Tibial artery (tissue), 4 donors: ENCODE results near the gene ATF4.

Experiments
- DNase-seq, 2 donors: peaks; one replicate each; pipeline ENCODE4 v3.0.0-alpha.2; 2019
- H3K27ac ChIP-seq, 2 donors: fragments of 200-600 bp; sonication (generic) in 1 of 2; 1 replicate in 1 of 2; 2 replicates in 1 of 2; pipeline ENCODE4 v1.5.1; 2018 to 2019; ENCODE audit warnings: mild to moderate bottlenecking in 1 of 2
- H3K27me3 ChIP-seq, 2 donors: fragments of 200-600 bp; sonication (generic) in 1 of 2; one replicate each; pipeline versions ENCODE4 v1.5.1 to v1.6.0; 2016 to 2019
- H3K36me3 ChIP-seq, 3 donors: fragments of 200-600 bp; sonication (generic) in 2 of 3; one replicate each; pipeline ENCODE4 v1.5.1; 2016 to 2019; ENCODE audit warnings: mild to moderate bottlenecking in 2 of 3
- H3K4me1 ChIP-seq, 4 donors: fragments of 200-600 bp; sonication (generic) in 2 of 4; 1 replicate in 3 of 4; 2 replicates in 1 of 4; pipeline ENCODE4 v1.5.1; 2016 to 2019
- H3K4me3 ChIP-seq, 2 donors: fragments of 200-600 bp; sonication (generic) in 1 of 2; 1 replicate in 1 of 2; 2 replicates in 1 of 2; pipeline ENCODE4 v1.5.1; 2018 to 2019; ENCODE audit warnings: mild to moderate bottlenecking in 2 of 2
- H3K9me3 ChIP-seq, 3 donors: fragments of 200-600 bp; sonication (generic) in 1 of 3; one replicate each; pipeline ENCODE4 v1.5.1; 2016 to 2019
- intact Hi-C: fragments of 100-400 bp; cut with DNase I; formaldehyde crosslinking; loops from one replicate; pipeline ENCODE4 v1.15.0; 2023; ENCODE audit warnings: low total_unique reads
- TF ChIP-seq, protein P1 (sequence below), 2 experiments: fragments of 200-600 bp in 1 of 2; fragments of 450-650 bp in 1 of 2; IDR thresholded peaks; one replicate each; pipeline ENCODE4 v1.5.1; 2017 to 2019; ENCODE audit warnings: antibody characterized with exemption in 2 of 2, mild to moderate bottlenecking in 1 of 2, moderate library complexity in 1 of 2

The ATF4 gene

DNA sequence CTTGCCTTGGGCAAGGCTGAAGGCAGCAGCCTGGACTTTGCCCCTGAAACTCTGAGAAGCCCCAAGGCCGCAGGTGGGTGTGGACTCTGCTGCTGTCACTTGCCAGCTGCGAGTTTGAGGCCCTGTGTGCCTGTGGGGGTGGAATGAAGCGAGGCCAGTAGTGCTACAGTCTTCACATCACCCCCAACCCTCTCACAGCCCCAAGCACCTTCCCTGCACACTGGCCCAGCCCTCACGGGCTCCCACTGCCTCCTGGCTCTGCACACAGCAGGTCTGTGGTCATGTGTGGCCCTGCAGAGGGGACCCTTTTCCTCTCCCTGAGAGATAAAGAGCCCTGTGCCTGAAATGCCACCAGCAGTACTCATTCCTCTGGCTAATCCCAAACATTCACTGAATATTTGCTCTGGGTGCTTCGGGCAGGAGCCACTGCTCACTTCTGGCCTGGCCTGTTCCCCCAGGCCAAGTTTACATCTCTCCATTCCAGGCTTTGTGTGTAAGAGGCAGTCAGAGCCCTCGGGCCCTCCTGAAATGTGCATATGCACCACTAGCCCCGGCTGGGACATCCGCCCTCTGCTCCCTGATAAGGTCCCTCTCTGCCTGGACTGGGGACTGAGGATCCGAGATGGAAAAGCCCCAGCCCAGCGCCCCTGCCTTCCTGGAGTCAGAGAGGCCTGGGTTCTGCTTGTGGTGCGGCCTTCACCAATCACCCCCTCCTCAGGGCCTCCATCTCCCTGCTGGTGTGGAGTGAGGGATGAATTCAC is 45.8 kb upstream of the ATF4 start:
- TF ChIP-seq, protein P1, sequence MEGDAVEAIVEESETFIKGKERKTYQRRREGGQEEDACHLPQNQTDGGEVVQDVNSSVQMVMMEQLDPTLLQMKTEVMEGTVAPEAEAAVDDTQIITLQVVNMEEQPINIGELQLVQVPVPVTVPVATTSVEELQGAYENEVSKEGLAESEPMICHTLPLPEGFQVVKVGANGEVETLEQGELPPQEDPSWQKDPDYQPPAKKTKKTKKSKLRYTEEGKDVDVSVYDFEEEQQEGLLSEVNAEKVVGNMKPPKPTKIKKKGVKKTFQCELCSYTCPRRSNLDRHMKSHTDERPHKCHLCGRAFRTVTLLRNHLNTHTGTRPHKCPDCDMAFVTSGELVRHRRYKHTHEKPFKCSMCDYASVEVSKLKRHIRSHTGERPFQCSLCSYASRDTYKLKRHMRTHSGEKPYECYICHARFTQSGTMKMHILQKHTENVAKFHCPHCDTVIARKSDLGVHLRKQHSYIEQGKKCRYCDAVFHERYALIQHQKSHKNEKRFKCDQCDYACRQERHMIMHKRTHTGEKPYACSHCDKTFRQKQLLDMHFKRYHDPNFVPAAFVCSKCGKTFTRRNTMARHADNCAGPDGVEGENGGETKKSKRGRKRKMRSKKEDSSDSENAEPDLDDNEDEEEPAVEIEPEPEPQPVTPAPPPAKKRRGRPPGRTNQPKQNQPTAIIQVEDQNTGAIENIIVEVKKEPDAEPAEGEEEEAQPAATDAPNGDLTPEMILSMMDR (IDR thresholded peaks at IDR 0.05) = no peak
- peaks cover 0 to 9% (median 3%) of the 10 kb centered on the region in 4 donors for H3K4me1 ChIP-seq
- intact Hi-C loops = loop anchor here (5.0 kb wide), 1 partner anchor 238 kb away; no protein-coding TSS in a partner anchor
- no peaks in the 10 kb centered on the region for H3K9me3 ChIP-seq
- H3K36me3 ChIP-seq = no peaks in the 10 kb centered on the region
- H3K4me3 ChIP-seq = no peak overlapping the region
- H3K27me3 ChIP-seq = peaks cover 0 to 48% of the 10 kb centered on the region in 2 donors
- H3K27ac ChIP-seq = no peak overlapping the region
- DNase-seq = no peak

DNA sequence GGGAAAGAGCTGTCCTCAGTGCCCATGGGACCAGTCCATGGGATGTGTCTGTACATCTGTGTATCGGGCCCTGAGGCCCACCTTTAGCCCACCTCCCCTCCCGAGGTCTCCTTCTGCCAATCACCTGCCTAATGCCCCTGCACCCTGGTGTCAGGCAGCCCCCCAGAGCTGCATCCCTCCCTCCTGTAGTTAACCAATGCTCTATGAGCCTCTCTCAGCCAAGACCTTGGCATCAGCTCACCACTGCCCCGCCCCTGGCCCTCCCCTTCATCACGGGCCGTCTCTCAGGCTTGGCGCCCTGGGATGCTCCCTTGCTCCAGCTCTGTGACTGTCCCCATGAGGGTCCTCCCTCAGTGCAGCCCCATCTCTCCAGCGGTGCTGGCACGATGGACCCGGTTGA is 45.0 kb upstream of the ATF4 start:
- Histone ChIP-seq H3K4me3 (no peak overlapping the region), H3K9me3 (no peaks in the 10 kb centered on the region), H3K27ac (no peak overlapping the region), H3K27me3 (peaks cover 0 to 41% of the 10 kb centered on the region in 2 donors), H3K4me1 (peaks cover 0 to 9% (median 3%) of the 10 kb centered on the region in 4 donors), H3K36me3 (no peaks in the 10 kb centered on the region)
- intact Hi-C loops = no loop called here
- TF ChIP-seq, protein P1 (IDR thresholded peaks at IDR 0.05) = no peak
- no peak for DNase-seq

DNA sequence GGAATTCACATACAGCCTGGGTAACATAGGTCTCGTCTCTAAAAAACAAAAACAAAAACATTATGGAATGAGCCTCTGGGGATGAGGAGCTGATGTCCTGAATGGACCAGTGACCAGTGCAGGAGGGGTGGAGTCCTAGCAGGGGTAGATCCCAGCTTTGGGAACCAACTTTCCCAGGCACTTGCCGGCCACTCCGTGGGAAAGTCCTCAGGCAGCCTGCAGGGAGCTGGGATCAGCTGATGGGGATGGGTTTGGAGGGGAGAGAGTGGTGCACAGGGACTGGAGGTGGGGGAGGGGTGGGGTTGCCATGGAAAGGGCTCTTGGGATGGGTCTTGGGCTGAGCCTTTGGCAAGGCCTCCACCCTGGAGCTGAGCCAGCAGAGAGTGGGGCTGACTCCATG is 44.5 kb upstream of the ATF4 start:
- H3K9me3 ChIP-seq = no peaks in the 10 kb centered on the region
- H3K27ac ChIP-seq = no peak overlapping the region
- TF ChIP-seq, protein P1 (IDR thresholded peaks at IDR 0.05) = no peak
- intact Hi-C loops = no loop called here
- peaks cover 0 to 9% (median 3%) of the 10 kb centered on the region in 4 donors for H3K4me1 ChIP-seq
- H3K36me3 ChIP-seq = no peaks in the 10 kb centered on the region
- H3K27me3 ChIP-seq = peaks cover 0 to 41% of the 10 kb centered on the region in 2 donors
- no peak overlapping the region for H3K4me3 ChIP-seq
- no peak for DNase-seq

DNA sequence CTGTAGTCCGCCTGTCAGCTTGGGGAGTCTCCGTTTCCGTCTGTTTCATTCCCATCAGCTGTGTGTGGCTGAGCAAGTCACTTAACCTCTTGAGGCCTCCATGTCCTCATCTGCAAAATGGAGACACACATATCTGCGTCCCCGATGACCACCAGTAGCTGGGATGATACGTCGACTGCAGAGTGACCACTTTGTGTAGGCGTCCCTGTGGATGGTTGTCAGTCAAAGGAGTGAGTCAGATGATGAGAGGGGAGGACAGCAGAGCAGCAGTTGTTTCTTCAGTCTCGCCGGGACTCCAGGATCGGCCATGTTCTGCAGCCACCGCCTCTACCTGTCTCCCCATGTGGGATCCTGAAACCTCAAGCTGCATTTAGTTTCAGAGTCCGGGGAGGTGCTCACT is 43.7 kb upstream of the ATF4 start:
- peaks cover 0 to 6% (median 3%) of the 10 kb centered on the region in 4 donors for H3K4me1 ChIP-seq
- no peaks in the 10 kb centered on the region for H3K36me3 ChIP-seq
- TF ChIP-seq, protein P1 (IDR thresholded peaks at IDR 0.05) = no peak
- intact Hi-C loops = no loop called here
- H3K4me3 ChIP-seq = no peak overlapping the region
- no peak overlapping the region for H3K27ac ChIP-seq
- peaks cover 0 to 39% of the 10 kb centered on the region in 2 donors for H3K27me3 ChIP-seq
- DNase-seq = no peak
- H3K9me3 ChIP-seq = no peaks in the 10 kb centered on the region

DNA sequence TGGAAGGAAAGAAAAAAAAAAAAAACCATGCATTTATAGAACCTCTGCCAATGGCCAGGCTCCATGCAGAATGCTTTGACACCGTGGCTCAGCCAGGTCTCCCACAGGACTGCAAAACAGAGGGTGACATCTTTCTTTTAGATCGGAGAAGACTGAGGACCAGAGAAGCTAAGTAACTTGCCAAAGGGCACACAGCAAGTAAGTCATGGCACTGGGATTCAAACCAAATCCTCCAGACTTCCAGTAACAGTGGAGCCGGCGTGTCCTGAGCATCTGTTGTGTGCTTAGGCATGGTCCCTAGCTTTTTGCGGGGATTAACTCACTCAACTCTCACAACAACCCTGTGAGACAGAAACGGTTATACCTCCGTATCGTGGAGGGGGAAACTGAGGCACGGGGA is 42.8 kb upstream of the ATF4 start:
- no peaks in the 10 kb centered on the region for H3K4me1 ChIP-seq
- no peak overlapping the region for H3K4me3 ChIP-seq
- H3K27ac ChIP-seq = no peak overlapping the region
- no peak for DNase-seq
- no peaks in the 10 kb centered on the region for H3K36me3 ChIP-seq
- intact Hi-C loops = no loop called here
- peaks cover 0 to 31% of the 10 kb centered on the region in 2 donors for H3K27me3 ChIP-seq
- H3K9me3 ChIP-seq = no peaks in the 10 kb centered on the region
- TF ChIP-seq, protein P1 (IDR thresholded peaks at IDR 0.05) = no peak
